OCI-LY1 (cell line): ENCODE data around the gene SAP30BP.

Source experiments
- H2AFZ ChIP-seq: fragments of 200-600 bp; sonication (generic), shearing (Covaris generic); 2 replicates; pipeline ENCODE4 v1.6.0; 2014; ENCODE audit warnings: antibody characterized with exemption, mild to moderate bottlenecking, low read length
- H3F3A ChIP-seq: fragments of 200-600 bp; sonication (generic), shearing (Covaris generic); 2 replicates; pipeline ENCODE4 v1.6.0; 2014; ENCODE audit warnings: mild to moderate bottlenecking, antibody characterized with exemption, low read length, moderate library complexity; ENCODE audit not compliant: insufficient read depth
- H3K27ac ChIP-seq: fragments of 200-600 bp; sonication (generic); 2 replicates; pipeline ENCODE4 v1.5.1; 2014; ENCODE audit warnings: low read length, mixed run types, mild to moderate bottlenecking, low read depth; ENCODE audit not compliant: poor library complexity, severe bottlenecking
- H3K27me3 ChIP-seq: fragments of 200-600 bp; sonication (generic); 2 replicates; pipeline ENCODE4 v1.6.0; 2014; ENCODE audit warnings: antibody characterized with exemption, mild to moderate bottlenecking, low read length, moderate library complexity; ENCODE audit not compliant: insufficient read depth
- H3K36me3 ChIP-seq: fragments of 200-600 bp; sonication (generic); 2 replicates; pipeline ENCODE4 v1.6.1; 2014; ENCODE audit warnings: mild to moderate bottlenecking, antibody characterized with exemption, low read length, moderate library complexity, mixed read lengths; ENCODE audit not compliant: insufficient read depth
- H3K4me1 ChIP-seq: fragments of 200-600 bp; sonication (generic); 2 replicates; pipeline ENCODE4 v1.5.1; 2014; ENCODE audit warnings: mild to moderate bottlenecking, low read length, moderate library complexity; ENCODE audit not compliant: insufficient read depth, severe bottlenecking
- H3K4me2 ChIP-seq: fragments of 200-600 bp; sonication (generic), shearing (Covaris generic); 2 replicates; pipeline ENCODE4 v1.6.1; 2014; ENCODE audit warnings: low read length
- H3K4me3 ChIP-seq: fragments of 200-600 bp; sonication (generic); 2 replicates; pipeline ENCODE4 v1.5.1; 2014; ENCODE audit warnings: low read length, low read depth, mild to moderate bottlenecking, mixed read lengths; ENCODE audit not compliant: poor library complexity, severe bottlenecking
- H3K79me2 ChIP-seq: fragments of 200-600 bp; shearing (Covaris generic); 2 replicates; pipeline ENCODE4 v1.6.1; 2016; ENCODE audit warnings: mixed run types, low read length, mixed read lengths; ENCODE audit not compliant: insufficient read depth
- H3K9ac ChIP-seq: fragments of 200-600 bp; sonication (generic), shearing (Covaris generic); 2 replicates; pipeline ENCODE4 v1.6.1; 2014; ENCODE audit warnings: mild to moderate bottlenecking, low read length, mixed read lengths
- H3K9me2 ChIP-seq: fragments of 200-600 bp; sonication (generic), shearing (Covaris generic); 2 replicates; pipeline ENCODE4 v1.6.1; 2014; ENCODE audit warnings: low read depth, mild to moderate bottlenecking, low read length, mixed read lengths
- H3K9me3 ChIP-seq: fragments of 200-600 bp; shearing (Covaris generic); 2 replicates; pipeline ENCODE4 v1.6.1; 2014; ENCODE audit warnings: low read length, mixed read lengths
- H4K20me1 ChIP-seq: fragments of 200-600 bp; sonication (generic), shearing (Covaris generic); 2 replicates; pipeline ENCODE4 v1.6.0; 2016; ENCODE audit warnings: mild to moderate bottlenecking, low read length; ENCODE audit not compliant: insufficient read depth
- CTCF ChIP-seq: fragments of 200-600 bp; sonication (generic), shearing (Covaris generic); IDR thresholded peaks from 2 replicates; pipeline ENCODE4 v1.5.1; 2017; ENCODE audit warnings: mild to moderate bottlenecking, antibody characterized with exemption, low read length, moderate library complexity, mixed read lengths
- EZH2 ChIP-seq: fragments of 200-600 bp; sonication (generic), shearing (Covaris generic); IDR thresholded peaks from 2 replicates; pipeline ENCODE4 v1.8.0; 2017; ENCODE audit warnings: borderline replicate concordance, mixed run types, mild to moderate bottlenecking, antibody characterized with exemption, low read length, moderate library complexity, mixed read lengths

Gene SAP30BP

GRCh38 chr17:75666959-75667790 is at the start of gene SAP30BP, which contains the start of gene RECQL5:
Gene SAP30BP, plus strand, starts transcription at chr17:75667338. Its CDS starts 35 bp downstream, at chr17:75667373.
Gene RECQL5, minus strand, starts transcription at chr17:75667154. Its CDS starts 597 bp downstream, at chr17:75666557.
- Histone ChIP-seq H3K27ac (peak within 1 kb of the TSS; percentile 95), H3K9me2 (no peaks in the 10 kb centered on the region), H3K4me3 (peak within 1 kb of the TSS; percentile 95), H3K9me3 (no peaks in the 10 kb centered on the region), H3F3A (peaks cover 10% of the 10 kb centered on the region; the same call in 1 of the 2 replicates), H3K36me3 (peaks cover 46% of the 10 kb centered on the region), H3K9ac (peak within 1 kb of the TSS; percentile 95), H3K4me1 (peaks cover 46% of the 10 kb centered on the region), H3K27me3 (no peaks in the 10 kb centered on the region), H2AFZ (no peak within 1 kb of the TSS), H3K79me2 (peaks cover 39% of the 10 kb centered on the region), H3K4me2 (peak within 1 kb of the TSS; percentile 92), H4K20me1 (no peaks in the 10 kb centered on the region)
- no peak for TF ChIP-seq EZH2
- TF ChIP-seq CTCF: no peak

GRCh38 chr17:75617675-75618074 is 49.5 kb upstream of the SAP30BP start:
- Histone ChIP-seq H4K20me1 (no peaks in the 10 kb centered on the region), H3K4me2 (no peak overlapping the region), H3K27me3 (no peaks in the 10 kb centered on the region; the same call in 1 of the 2 replicates), H3K9me2 (no peaks in the 10 kb centered on the region), H3K4me1 (no peaks in the 10 kb centered on the region), H3F3A (no peaks in the 10 kb centered on the region), H2AFZ (no peak overlapping the region), H3K36me3 (no peaks in the 10 kb centered on the region), H3K27ac (no peak overlapping the region), H3K4me3 (no peak overlapping the region), H3K79me2 (no peaks in the 10 kb centered on the region), H3K9ac (no peak overlapping the region), H3K9me3 (no peaks in the 10 kb centered on the region)
- no peak for TF ChIP-seq EZH2
- no peak for TF ChIP-seq CTCF

- Histone ChIP-seq H3F3A (no peaks in the 10 kb centered on the region), H3K79me2 (no peaks in the 10 kb centered on the region), H3K9me3 (no peaks in the 10 kb centered on the region), H3K9ac (no peak overlapping the region), H3K9me2 (no peaks in the 10 kb centered on the region), H3K4me1 (no peaks in the 10 kb centered on the region), H2AFZ (no peak overlapping the region), H4K20me1 (no peaks in the 10 kb centered on the region), H3K36me3 (no peaks in the 10 kb centered on the region), H3K27me3 (peaks cover 1% of the 10 kb centered on the region; the same call in 1 of the 2 replicates), H3K27ac (no peak overlapping the region), H3K4me3 (no peak overlapping the region), H3K4me2 (no peak overlapping the region)
- TF ChIP-seq CTCF (peak; percentile 56), EZH2 (no peak)
Measured at GRCh38 chr17:75619506-75620431, 47.4 kb upstream of the SAP30BP start.
